ENCODE data around the gene KCNMA1. TPM values are rescaled to one million over a fixed set of nuclear protein-coding genes. Genes with fewer than 3 reads are reported as not detected.

The KCNMA1 gene
- total RNA-seq, 1 donor: 77.8 TPM

DNA sequence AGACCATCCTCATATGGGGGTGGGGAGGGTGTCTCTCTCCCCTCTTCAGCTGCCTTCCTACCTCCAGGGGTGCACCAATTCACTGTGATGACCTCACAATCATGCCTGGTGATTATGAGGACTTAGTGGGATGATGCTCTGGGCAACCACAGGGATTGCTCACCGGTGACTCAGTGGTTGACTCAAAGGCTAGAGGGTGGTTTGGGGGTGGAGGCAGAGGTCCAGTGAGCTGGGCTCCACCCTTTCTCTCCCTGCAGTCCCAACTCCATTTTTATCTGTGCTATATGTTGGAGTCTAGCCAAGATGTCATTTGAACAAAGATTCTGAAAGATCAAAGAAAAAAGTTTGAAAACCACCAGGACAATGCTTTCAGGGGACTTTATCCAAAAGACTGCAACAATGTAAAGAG is 286.9 kb downstream of the KCNMA1 start:
- Histone ChIP-seq H3K36me3 (ENCODE audit: insufficient read depth, low read length) (no peaks in the 10 kb centered on the region), H3K9me3 (ENCODE audit: low read depth, low read length) (no peaks in the 10 kb centered on the region), H3K79me2 (ENCODE audit: insufficient read depth, low read length) (no peaks in the 10 kb centered on the region), H4K20me1 (ENCODE audit: insufficient read depth, low read length) (no peaks in the 10 kb centered on the region), H3K27me3 (ENCODE audit: insufficient read depth, low read length) (no peaks in the 10 kb centered on the region), H3K4me3 (ENCODE audit: insufficient read depth, low read length) (no peak overlapping the region), H3K4me2 (ENCODE audit: insufficient read depth, low read length) (peak overlapping the region; percentile 73), H2AFZ (ENCODE audit: low read length) (no peak overlapping the region), H3K4me1 (ENCODE audit: insufficient read depth, low read length) (peaks cover 44% of the 10 kb centered on the region), H3K27ac (ENCODE audit: low read depth, low read length) (peak overlapping the region; percentile 98)
- peak; percentile 94 for DNase-seq (ENCODE audit: insufficient read length, low spot score, missing footprints)
- TF ChIP-seq, protein P1, sequence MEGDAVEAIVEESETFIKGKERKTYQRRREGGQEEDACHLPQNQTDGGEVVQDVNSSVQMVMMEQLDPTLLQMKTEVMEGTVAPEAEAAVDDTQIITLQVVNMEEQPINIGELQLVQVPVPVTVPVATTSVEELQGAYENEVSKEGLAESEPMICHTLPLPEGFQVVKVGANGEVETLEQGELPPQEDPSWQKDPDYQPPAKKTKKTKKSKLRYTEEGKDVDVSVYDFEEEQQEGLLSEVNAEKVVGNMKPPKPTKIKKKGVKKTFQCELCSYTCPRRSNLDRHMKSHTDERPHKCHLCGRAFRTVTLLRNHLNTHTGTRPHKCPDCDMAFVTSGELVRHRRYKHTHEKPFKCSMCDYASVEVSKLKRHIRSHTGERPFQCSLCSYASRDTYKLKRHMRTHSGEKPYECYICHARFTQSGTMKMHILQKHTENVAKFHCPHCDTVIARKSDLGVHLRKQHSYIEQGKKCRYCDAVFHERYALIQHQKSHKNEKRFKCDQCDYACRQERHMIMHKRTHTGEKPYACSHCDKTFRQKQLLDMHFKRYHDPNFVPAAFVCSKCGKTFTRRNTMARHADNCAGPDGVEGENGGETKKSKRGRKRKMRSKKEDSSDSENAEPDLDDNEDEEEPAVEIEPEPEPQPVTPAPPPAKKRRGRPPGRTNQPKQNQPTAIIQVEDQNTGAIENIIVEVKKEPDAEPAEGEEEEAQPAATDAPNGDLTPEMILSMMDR (IDR thresholded peaks at IDR 0.05; ENCODE audit: extremely low read depth, low read depth, low read length): peak; percentile 23

DNA sequence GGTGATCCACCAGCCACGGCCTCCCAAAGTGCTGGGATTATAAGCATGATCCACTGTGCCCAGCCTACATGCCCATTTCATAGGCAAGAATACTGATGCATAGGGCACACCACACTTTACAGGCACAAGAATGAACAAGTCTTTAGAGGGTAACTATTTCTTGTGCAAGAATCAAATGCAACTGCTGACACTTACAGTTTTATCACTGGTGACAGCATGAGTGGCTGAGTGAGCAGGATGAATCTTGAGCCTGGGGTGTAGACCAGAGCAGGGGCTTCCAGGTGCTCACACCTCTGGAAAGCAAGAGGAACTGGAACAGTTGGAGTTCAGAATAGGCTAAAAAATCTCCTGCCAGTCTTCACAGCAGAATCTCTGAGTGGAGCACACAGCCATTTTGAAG is 287.5 kb downstream of the KCNMA1 start:
- no peaks in the 10 kb centered on the region for H3K36me3 ChIP-seq (ENCODE audit: insufficient read depth, low read length)
- H4K20me1 ChIP-seq (ENCODE audit: insufficient read depth, low read length): no peaks in the 10 kb centered on the region
- peaks cover 44% of the 10 kb centered on the region for H3K4me1 ChIP-seq (ENCODE audit: insufficient read depth, low read length)
- H3K4me2 ChIP-seq (ENCODE audit: insufficient read depth, low read length): no peak overlapping the region
- no peak overlapping the region for H2AFZ ChIP-seq (ENCODE audit: low read length)
- TF ChIP-seq, protein P1 (IDR thresholded peaks at IDR 0.05; ENCODE audit: extremely low read depth, low read depth, low read length): no peak
- no peaks in the 10 kb centered on the region for H3K27me3 ChIP-seq (ENCODE audit: insufficient read depth, low read length)
- H3K9me3 ChIP-seq (ENCODE audit: low read depth, low read length): no peaks in the 10 kb centered on the region
- no peak overlapping the region for H3K4me3 ChIP-seq (ENCODE audit: insufficient read depth, low read length)
- no peaks in the 10 kb centered on the region for H3K79me2 ChIP-seq (ENCODE audit: insufficient read depth, low read length)
- no peak for DNase-seq (ENCODE audit: insufficient read length, low spot score, missing footprints)
- H3K27ac ChIP-seq (ENCODE audit: low read depth, low read length): peak overlapping the region; percentile 98

DNA sequence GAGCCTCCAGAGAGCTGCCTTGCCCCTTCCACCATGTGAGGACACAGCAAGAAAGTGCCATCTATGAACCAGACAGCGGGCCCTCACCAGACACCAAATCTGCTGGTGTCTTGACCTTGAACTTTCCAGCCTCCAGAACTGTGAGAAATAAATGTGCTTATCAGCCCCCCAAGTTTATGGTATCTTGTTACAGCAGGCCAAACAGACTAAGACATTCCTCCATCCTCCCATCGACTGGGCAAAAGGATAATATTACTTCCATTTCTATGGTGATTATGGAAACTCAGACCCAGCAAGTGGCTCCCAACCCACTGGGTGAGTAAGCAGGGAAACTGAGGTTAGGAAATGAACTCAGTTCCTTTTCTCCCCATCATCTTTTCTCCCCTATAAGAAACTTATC is 288.4 kb downstream of the KCNMA1 start:
- no peaks in the 10 kb centered on the region for H3K27me3 ChIP-seq (ENCODE audit: insufficient read depth, low read length)
- no peaks in the 10 kb centered on the region for H3K79me2 ChIP-seq (ENCODE audit: insufficient read depth, low read length)
- no peak for DNase-seq (ENCODE audit: insufficient read length, low spot score, missing footprints)
- no peaks in the 10 kb centered on the region for H3K36me3 ChIP-seq (ENCODE audit: insufficient read depth, low read length)
- no peak overlapping the region for H3K4me3 ChIP-seq (ENCODE audit: insufficient read depth, low read length)
- peak overlapping the region; percentile 49 for H3K27ac ChIP-seq (ENCODE audit: low read depth, low read length)
- no peaks in the 10 kb centered on the region for H3K9me3 ChIP-seq (ENCODE audit: low read depth, low read length)
- no peak overlapping the region for H2AFZ ChIP-seq (ENCODE audit: low read length)
- H3K4me2 ChIP-seq (ENCODE audit: insufficient read depth, low read length): no peak overlapping the region
- H4K20me1 ChIP-seq (ENCODE audit: insufficient read depth, low read length): no peaks in the 10 kb centered on the region
- peaks cover 44% of the 10 kb centered on the region for H3K4me1 ChIP-seq (ENCODE audit: insufficient read depth, low read length)
- TF ChIP-seq, protein P1 (IDR thresholded peaks at IDR 0.05; ENCODE audit: extremely low read depth, low read depth, low read length): no peak

DNA sequence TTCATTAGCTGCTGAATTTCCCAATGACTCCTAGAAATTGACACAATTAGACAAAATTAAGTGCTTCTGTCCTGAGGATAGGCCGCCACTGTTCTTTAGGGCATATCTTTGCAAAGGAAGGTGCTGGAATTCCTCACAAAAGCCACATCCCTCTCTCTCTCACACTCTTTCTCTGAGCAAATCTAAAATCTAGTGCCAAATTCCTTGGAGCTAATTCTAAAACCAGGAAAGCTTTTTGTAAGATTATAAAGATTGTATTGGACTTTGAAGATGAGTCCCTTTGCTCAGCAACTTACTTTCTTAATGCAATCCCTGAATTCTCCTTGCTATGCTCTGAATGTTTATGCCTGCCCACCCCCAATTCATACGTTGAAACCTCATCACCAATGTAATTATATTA is 288.9 kb downstream of the KCNMA1 start:
- peak overlapping the region; percentile 49 for H3K27ac ChIP-seq (ENCODE audit: low read depth, low read length)
- no peak overlapping the region for H3K4me2 ChIP-seq (ENCODE audit: insufficient read depth, low read length)
- H3K4me1 ChIP-seq (ENCODE audit: insufficient read depth, low read length): peaks cover 44% of the 10 kb centered on the region
- H2AFZ ChIP-seq (ENCODE audit: low read length): no peak overlapping the region
- H4K20me1 ChIP-seq (ENCODE audit: insufficient read depth, low read length): no peaks in the 10 kb centered on the region
- no peaks in the 10 kb centered on the region for H3K27me3 ChIP-seq (ENCODE audit: insufficient read depth, low read length)
- TF ChIP-seq, protein P1 (IDR thresholded peaks at IDR 0.05; ENCODE audit: extremely low read depth, low read depth, low read length): no peak
- H3K4me3 ChIP-seq (ENCODE audit: insufficient read depth, low read length): no peak overlapping the region
- DNase-seq (ENCODE audit: insufficient read length, low spot score, missing footprints): no peak
- no peaks in the 10 kb centered on the region for H3K9me3 ChIP-seq (ENCODE audit: low read depth, low read length)
- H3K36me3 ChIP-seq (ENCODE audit: insufficient read depth, low read length): no peaks in the 10 kb centered on the region
- no peaks in the 10 kb centered on the region for H3K79me2 ChIP-seq (ENCODE audit: insufficient read depth, low read length)

Data from osteoblast (primary cell).